HT-29 (cell line): ENCODE results near the gene ARHGAP10. TPM values are rescaled to one million over a fixed set of nuclear protein-coding genes. Genes with fewer than 3 reads are reported as not detected.
A peak's percentile ranks its signal among the peaks of the same experiment; 100 is the strongest.
"Not testable (repeated sequence)": the region's sequence is repeated elsewhere in the genome, so short reads cannot be mapped to it uniquely, and the experiment has no call there.

Source experiments
- DNase-seq: peaks from one replicate; pipeline ENCODE4 v3.0.0-alpha.2; 2015; ENCODE audit warnings: low spot score
- total RNA-seq: library from RNA; depleted of rRNA; stranded (reverse); fragments of >200 nt; shearing (Covaris generic); gene quantifications from 2 replicates; pipeline ENCODE4 v1.2.3, GENCODE V29; 2014

Gene ARHGAP10
- total RNA-seq, 1 experiment from 2014 or later = 9.3 TPM

- DNase-seq = no peak
Measured at GRCh38 chr4:148061141-148061481, 329.2 kb downstream of the ARHGAP10 start.

GRCh38 chr4:148061795-148062194, 329.9 kb downstream of the ARHGAP10 start:
- DNase-seq = peak; percentile 50

GRCh38 chr4:148062301-148062950, 330.5 kb downstream of the ARHGAP10 start:
- DNase-seq = no peak

- no peak for DNase-seq
Measured at GRCh38 chr4:148064451-148064850, 332.6 kb downstream of the ARHGAP10 start.

GRCh38 chr4:148065075-148065474, 333.2 kb downstream of the ARHGAP10 start:
- peak; percentile 7 for DNase-seq

- no peak for DNase-seq
Measured at GRCh38 chr4:148067301-148067916, 335.5 kb downstream of the ARHGAP10 start.

GRCh38 chr4:148068065-148068911, 336.4 kb downstream of the ARHGAP10 start:
- DNase-seq = no peak

- DNase-seq = no peak
Measured at GRCh38 chr4:148069086-148069894, 337.4 kb downstream of the ARHGAP10 start.

GRCh38 chr4:148069895-148070178, 337.9 kb downstream of the ARHGAP10 start:
- DNase-seq = no peak

- no peak for DNase-seq
Measured at GRCh38 chr4:148071009-148071408, 339.1 kb downstream of the ARHGAP10 start.

GRCh38 chr4:148072789-148073188, 340.9 kb downstream of the ARHGAP10 start:
- DNase-seq = no peak

GRCh38 chr4:148073349-148073748, 341.5 kb downstream of the ARHGAP10 start:
- no peak for DNase-seq

- DNase-seq = no peak
Measured at GRCh38 chr4:148074462-148074861, 342.6 kb downstream of the ARHGAP10 start.

GRCh38 chr4:148075438-148075837, 343.6 kb downstream of the ARHGAP10 start:
- no peak for DNase-seq

- DNase-seq = no peak
Measured at GRCh38 chr4:148076964-148077363, 345.1 kb downstream of the ARHGAP10 start.

GRCh38 chr4:148077581-148077980, 345.7 kb downstream of the ARHGAP10 start:
- DNase-seq = no peak

- no peak for DNase-seq
Measured at GRCh38 chr4:148078061-148078460, 346.2 kb downstream of the ARHGAP10 start.

GRCh38 chr4:148079961-148080360, 348.1 kb downstream of the ARHGAP10 start:
- DNase-seq = no peak

GRCh38 chr4:148081267-148081666, 349.4 kb downstream of the ARHGAP10 start:
- no peak for DNase-seq

- no peak for DNase-seq
Measured at GRCh38 chr4:148081745-148082144, 349.9 kb downstream of the ARHGAP10 start.

GRCh38 chr4:148083073-148083472, 351.2 kb downstream of the ARHGAP10 start:
- not testable (repeated sequence) for DNase-seq

- DNase-seq = no peak
Measured at GRCh38 chr4:148089624-148090023, 357.7 kb downstream of the ARHGAP10 start.
